GM06990 (cell line): ENCODE results near the gene LRMDA.

Experiments
- DNase-seq: peaks from one replicate; pipeline ENCODE4 v3.0.0-alpha.2; 2011; ENCODE audit not compliant: insufficient read length; ENCODE audit errors: extremely low read depth
- H3K27me3 ChIP-seq: replicated peaks from 2 replicates; pipeline ENCODE4 v1.6.0; 2011; ENCODE audit warnings: low read length; ENCODE audit not compliant: control insufficient read depth, insufficient read depth
- H3K36me3 ChIP-seq: 2 replicates; pipeline ENCODE4 v1.5.1; 2011; ENCODE audit warnings: low read length; ENCODE audit not compliant: control insufficient read depth, insufficient read depth
- H3K4me3 ChIP-seq: replicated peaks from 2 replicates; pipeline ENCODE4 v1.5.1; 2011; ENCODE audit warnings: low read depth, mild to moderate bottlenecking, control low read depth, low read length
- CTCF ChIP-seq: IDR thresholded peaks from 2 replicates; pipeline ENCODE4 v1.5.1; 2011; ENCODE audit warnings: low read length, control low read depth, mild to moderate bottlenecking, inconsistent platforms; ENCODE audit not compliant: insufficient read depth, poor library complexity, severe bottlenecking

Gene LRMDA

GRCh38 chr10:76185471-76186301 is 754.3 kb downstream of the LRMDA start:
- Histone ChIP-seq H3K36me3 (no peaks in the 10 kb centered on the region), H3K27me3 (no peaks in the 10 kb centered on the region), H3K4me3 (no peak overlapping the region)
- no peak for DNase-seq
- no peak for TF ChIP-seq CTCF

GRCh38 chr10:76188216-76188615 is 756.8 kb downstream of the LRMDA start:
- no peak overlapping the region for H3K4me3 ChIP-seq
- no peak for TF ChIP-seq CTCF
- DNase-seq, result no peak
- no peaks in the 10 kb centered on the region for H3K27me3 ChIP-seq
- no peaks in the 10 kb centered on the region for H3K36me3 ChIP-seq

GRCh38 chr10:76190634-76191270 is 759.3 kb downstream of the LRMDA start:
- no peak for DNase-seq
- Histone ChIP-seq H3K27me3 (no peaks in the 10 kb centered on the region), H3K36me3 (no peaks in the 10 kb centered on the region), H3K4me3 (no peak overlapping the region)
- no peak for TF ChIP-seq CTCF

GRCh38 chr10:76191336-76191735 is 759.9 kb downstream of the LRMDA start:
- no peak for TF ChIP-seq CTCF
- no peak overlapping the region for H3K4me3 ChIP-seq
- DNase-seq, result no peak
- no peaks in the 10 kb centered on the region for H3K36me3 ChIP-seq
- H3K27me3 ChIP-seq, result no peaks in the 10 kb centered on the region

- no peak for TF ChIP-seq CTCF
- Histone ChIP-seq H3K4me3 (no peak overlapping the region), H3K36me3 (no peaks in the 10 kb centered on the region), H3K27me3 (no peaks in the 10 kb centered on the region)
- no peak for DNase-seq
Observed at GRCh38 chr10:76192151-76192550, 760.7 kb downstream of the LRMDA start.
